Gastrocnemius medialis (tissue), 4 donors: ENCODE measurements around the gene KIF26B. TPM values are rescaled to one million over a fixed set of nuclear protein-coding genes. Genes with fewer than 3 reads are reported as not detected.

Experiments
- ATAC-seq, 2 donors: fragments of 150-250 bp; one replicate each; pipeline ENCODE4 v1.9.1; 2016
- DNase-seq, 2 donors: peaks; one replicate each; pipeline ENCODE4 v3.0.0-alpha.2; 2019
- H3K27ac ChIP-seq, 4 donors: fragments of 200-600 bp; sonication (generic); 1 replicate in 1 of 4; 2 replicates in 3 of 4; pipeline ENCODE4 v1.5.1; 2016 to 2018; ENCODE audit warnings: mild to moderate bottlenecking in 2 of 4, moderate library complexity in 1 of 4
- H3K27me3 ChIP-seq, 3 donors: fragments of 200-600 bp; sonication (generic) in 2 of 3; 1 replicate in 1 of 3; 2 replicates in 2 of 3; pipeline versions ENCODE4 v1.5.1 to v1.6.0; 2016 to 2019; ENCODE audit warnings: mild to moderate bottlenecking in 1 of 3, moderate library complexity in 1 of 3
- H3K36me3 ChIP-seq, 2 donors: fragments of 200-600 bp; sonication (generic) in 1 of 2; one replicate each; pipeline ENCODE4 v1.5.1; 2017 to 2018
- H3K4me1 ChIP-seq, 2 donors: fragments of 200-600 bp; sonication (generic) in 1 of 2; one replicate each; pipeline ENCODE4 v1.5.1; 2016 to 2017; ENCODE audit warnings: mild to moderate bottlenecking in 2 of 2
- H3K4me3 ChIP-seq, 4 donors: fragments of 200-600 bp; sonication (generic) in 3 of 4; 1 replicate in 1 of 4; 2 replicates in 3 of 4; pipeline ENCODE4 v1.5.1; 2016 to 2019; ENCODE audit warnings: mild to moderate bottlenecking in 2 of 4
- H3K9me3 ChIP-seq, 3 donors: fragments of 200-600 bp; sonication (generic) in 2 of 3; 1 replicate in 1 of 3; 2 replicates in 2 of 3; pipeline ENCODE4 v1.5.1; 2016 to 2019
- POLR2A ChIP-seq, 2 donors: fragments of 450-650 bp; IDR thresholded peaks; one replicate each; pipeline ENCODE4 v1.6.1; 2017; ENCODE audit warnings: antibody characterized with exemption in 2 of 2, mild to moderate bottlenecking in 2 of 2, moderate library complexity in 2 of 2
- in situ Hi-C, 4 donors: fragments of 200-750 bp; cut with MboI; loops; one replicate each; pipeline versions ENCODE4 v1.15.0 to v1.8.0; 2017; ENCODE audit warnings: low sequenced_read_pairs in 4 of 4
- intact Hi-C: fragments of 100-400 bp; cut with DNase I; formaldehyde crosslinking; loops from one replicate; pipeline ENCODE4 v1.15.1; 2023; ENCODE audit warnings: low total_unique reads
- total RNA-seq, 4 donors: library from RNA; depleted of rRNA; stranded (reverse); fragments of >200 nt; gene quantifications; one replicate each; pipeline versions ENCODE4 v1.1.0 to v1.2.3, GENCODE V29; 2016
- TF ChIP-seq, protein P1 (sequence below), 5 experiments: fragments of 450-650 bp in 3 of 5; fragments of 200-600 bp in 2 of 5; sonication (generic) in 2 of 5; IDR thresholded peaks in 4 of 5; conservative IDR thresholded peaks in 1 of 5; 1 replicate in 4 of 5; 2 replicates in 1 of 5; pipeline ENCODE4 v1.5.1; 2016 to 2019; ENCODE audit warnings: antibody characterized with exemption in 5 of 5, mild to moderate bottlenecking in 3 of 5, moderate library complexity in 3 of 5

KIF26B gene
- total RNA-seq, 4 donors from 2014 or later = 0.02 to 0.20 (median 0.10) TPM; not detected in 1

DNA sequence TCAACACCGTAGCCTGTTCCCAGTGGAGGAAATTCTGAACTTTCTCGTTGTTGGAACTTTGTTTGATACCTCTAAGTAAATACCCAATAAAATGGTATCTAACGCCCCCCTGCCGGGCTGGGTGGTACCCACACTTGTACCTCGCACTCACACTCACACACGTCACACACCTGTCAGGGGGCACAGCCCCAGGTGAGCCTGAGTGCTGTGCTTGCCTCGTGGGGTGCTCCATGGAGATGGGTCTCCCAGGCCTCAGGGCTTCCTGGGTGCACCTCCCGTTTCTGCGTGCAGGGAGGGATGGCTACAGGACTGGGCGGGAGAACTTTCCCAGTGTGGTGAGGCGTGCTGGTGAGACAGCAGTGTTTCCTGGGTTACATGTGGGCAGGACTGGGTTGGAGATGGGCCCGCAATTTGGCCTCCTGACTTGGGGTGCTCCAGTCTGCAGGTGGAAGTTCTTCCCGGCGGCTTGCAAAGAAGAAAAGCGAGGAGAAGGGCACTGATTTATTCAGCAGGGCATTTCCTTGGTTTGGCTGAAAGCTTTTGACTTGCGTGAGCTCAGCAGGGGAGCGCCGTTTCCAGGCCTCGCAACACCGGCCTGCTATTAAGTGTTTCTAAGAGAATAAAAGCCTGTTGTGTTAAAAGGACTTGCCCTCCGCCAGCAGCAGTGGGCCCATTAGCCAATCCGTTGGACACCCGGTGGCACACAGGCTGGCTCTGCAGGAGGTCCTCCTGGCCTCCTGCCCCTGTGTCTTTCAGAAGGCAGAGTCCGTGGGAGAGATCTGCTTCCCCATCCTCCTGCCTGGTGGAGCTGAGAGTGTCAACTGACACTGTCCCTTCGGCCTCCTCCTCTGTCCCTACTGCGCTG, 79.7 kb downstream of the KIF26B start:
- no peaks in the 10 kb centered on the region for H3K9me3 ChIP-seq
- no peak overlapping the region for H3K4me3 ChIP-seq
- in situ Hi-C loops (no loop called here), intact Hi-C loops (no loop called here)
- H3K4me1 ChIP-seq = no peaks in the 10 kb centered on the region
- H3K27ac ChIP-seq = no peak overlapping the region
- ATAC-seq = no peak
- DNase-seq = no peak
- H3K36me3 ChIP-seq = no peaks in the 10 kb centered on the region
- TF ChIP-seq POLR2A (IDR thresholded peaks at IDR 0.05) = no peak
- TF ChIP-seq, protein P1, sequence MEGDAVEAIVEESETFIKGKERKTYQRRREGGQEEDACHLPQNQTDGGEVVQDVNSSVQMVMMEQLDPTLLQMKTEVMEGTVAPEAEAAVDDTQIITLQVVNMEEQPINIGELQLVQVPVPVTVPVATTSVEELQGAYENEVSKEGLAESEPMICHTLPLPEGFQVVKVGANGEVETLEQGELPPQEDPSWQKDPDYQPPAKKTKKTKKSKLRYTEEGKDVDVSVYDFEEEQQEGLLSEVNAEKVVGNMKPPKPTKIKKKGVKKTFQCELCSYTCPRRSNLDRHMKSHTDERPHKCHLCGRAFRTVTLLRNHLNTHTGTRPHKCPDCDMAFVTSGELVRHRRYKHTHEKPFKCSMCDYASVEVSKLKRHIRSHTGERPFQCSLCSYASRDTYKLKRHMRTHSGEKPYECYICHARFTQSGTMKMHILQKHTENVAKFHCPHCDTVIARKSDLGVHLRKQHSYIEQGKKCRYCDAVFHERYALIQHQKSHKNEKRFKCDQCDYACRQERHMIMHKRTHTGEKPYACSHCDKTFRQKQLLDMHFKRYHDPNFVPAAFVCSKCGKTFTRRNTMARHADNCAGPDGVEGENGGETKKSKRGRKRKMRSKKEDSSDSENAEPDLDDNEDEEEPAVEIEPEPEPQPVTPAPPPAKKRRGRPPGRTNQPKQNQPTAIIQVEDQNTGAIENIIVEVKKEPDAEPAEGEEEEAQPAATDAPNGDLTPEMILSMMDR (IDR thresholded peaks at IDR 0.05 in 4 of 5, conservative IDR thresholded peaks at IDR 0.05 in 1 of 5) = no peak
- no peaks in the 10 kb centered on the region for H3K27me3 ChIP-seq

DNA sequence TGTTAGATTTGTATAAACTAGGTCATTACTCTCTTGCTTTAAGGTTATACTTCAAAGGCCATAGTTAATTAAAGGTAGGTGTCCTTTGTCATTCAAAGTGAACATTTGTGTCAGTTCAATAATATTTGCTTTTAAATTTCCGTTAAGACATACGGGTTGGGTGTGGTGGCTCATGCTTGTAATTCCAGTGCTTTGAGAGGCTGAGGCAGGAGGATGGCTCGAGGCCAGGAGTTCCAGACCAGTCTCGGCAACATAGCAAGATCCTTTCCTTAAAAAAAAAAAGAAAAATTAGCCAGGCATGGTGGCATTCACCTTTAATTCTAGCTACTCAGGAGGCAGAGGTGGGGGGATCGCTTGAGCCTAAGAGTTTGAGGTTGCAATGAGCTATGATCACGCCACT, 80.4 kb downstream of the KIF26B start:
- Histone ChIP-seq H3K36me3 (no peaks in the 10 kb centered on the region), H3K4me1 (no peaks in the 10 kb centered on the region), H3K4me3 (no peak overlapping the region), H3K27me3 (no peaks in the 10 kb centered on the region), H3K9me3 (no peaks in the 10 kb centered on the region), H3K27ac (no peak overlapping the region)
- intact Hi-C loops = no loop called here
- DNase-seq = no peak
- in situ Hi-C loops = no loop called here
- no peak for ATAC-seq
- no peak for TF ChIP-seq POLR2A (IDR thresholded peaks at IDR 0.05)
- TF ChIP-seq, protein P1 (IDR thresholded peaks at IDR 0.05 in 4 of 5, conservative IDR thresholded peaks at IDR 0.05 in 1 of 5) = no peak

DNA sequence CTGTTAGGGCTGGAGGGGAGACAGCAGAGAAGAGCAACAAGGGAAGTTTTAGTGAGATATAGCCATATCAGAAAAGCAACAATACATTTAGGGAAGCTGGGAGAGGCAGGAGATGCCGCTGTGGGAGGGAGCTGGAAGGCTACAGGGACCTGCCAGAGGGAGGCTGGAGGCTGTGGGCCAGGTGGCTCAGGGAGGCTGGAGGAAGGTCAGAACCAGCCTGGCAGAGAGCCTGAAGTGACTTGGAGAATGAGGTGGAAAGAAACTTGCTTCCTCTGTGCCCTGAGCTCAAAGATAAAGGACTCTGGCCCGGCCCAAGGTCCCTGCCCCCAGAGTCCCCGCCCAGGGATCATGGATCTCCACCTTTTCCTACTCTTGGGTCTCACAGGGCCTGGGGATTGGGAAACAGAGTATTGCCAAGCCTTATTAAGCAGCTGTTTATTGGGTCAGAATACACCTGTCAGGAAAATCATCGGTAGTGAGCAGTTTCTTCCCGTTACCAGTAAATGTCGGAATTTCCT, 85.9 kb downstream of the KIF26B start:
- TF ChIP-seq POLR2A (IDR thresholded peaks at IDR 0.05) = no peak
- TF ChIP-seq, protein P1 (IDR thresholded peaks at IDR 0.05 in 4 of 5, conservative IDR thresholded peaks at IDR 0.05 in 1 of 5) = no peak
- H3K4me3 ChIP-seq = no peak overlapping the region
- H3K4me1 ChIP-seq = no peaks in the 10 kb centered on the region
- H3K36me3 ChIP-seq = no peaks in the 10 kb centered on the region
- no peak overlapping the region for H3K27ac ChIP-seq
- in situ Hi-C loops = no loop called here
- intact Hi-C loops = no loop called here
- no peak for DNase-seq
- ATAC-seq = no peak
- no peaks in the 10 kb centered on the region for H3K9me3 ChIP-seq
- no peaks in the 10 kb centered on the region for H3K27me3 ChIP-seq

DNA sequence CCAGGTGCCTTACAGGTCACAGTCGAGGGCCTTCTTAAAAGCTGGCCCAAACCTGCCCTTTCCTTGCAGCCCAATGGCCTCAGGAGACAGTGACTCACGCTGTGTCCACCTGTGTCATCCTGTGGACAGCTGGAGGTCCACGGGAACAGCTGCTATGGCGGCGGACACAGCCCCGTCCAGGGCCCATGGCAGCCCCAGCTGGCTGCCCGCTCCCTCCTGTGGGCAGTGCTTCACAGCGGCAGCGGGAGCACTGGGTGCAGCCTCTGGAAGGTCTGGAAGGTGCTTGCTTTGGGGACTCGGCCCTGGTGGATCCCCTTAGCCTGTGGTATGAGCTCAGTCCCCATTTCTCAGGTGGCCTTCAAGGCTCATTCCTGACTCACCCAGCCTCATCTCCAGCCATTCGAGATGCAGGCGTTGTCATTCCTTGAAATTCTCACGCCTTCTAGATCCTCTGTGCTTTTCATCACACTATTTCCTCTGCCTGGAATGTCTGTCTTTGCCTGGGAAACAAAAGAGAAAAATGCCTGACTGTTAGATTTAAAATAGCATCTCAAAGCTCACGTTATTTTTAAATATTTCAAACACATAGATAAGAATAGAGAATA, 86.8 kb downstream of the KIF26B start:
- no peaks in the 10 kb centered on the region for H3K27me3 ChIP-seq
- no peak overlapping the region for H3K4me3 ChIP-seq
- TF ChIP-seq, protein P1 (IDR thresholded peaks at IDR 0.05 in 4 of 5, conservative IDR thresholded peaks at IDR 0.05 in 1 of 5) = no peak
- TF ChIP-seq POLR2A (IDR thresholded peaks at IDR 0.05) = no peak
- DNase-seq = no peak
- intact Hi-C loops = no loop called here
- no peaks in the 10 kb centered on the region for H3K36me3 ChIP-seq
- ATAC-seq = no peak
- H3K9me3 ChIP-seq = no peaks in the 10 kb centered on the region
- in situ Hi-C loops = no loop called here
- no peak overlapping the region for H3K27ac ChIP-seq
- H3K4me1 ChIP-seq = no peaks in the 10 kb centered on the region
